ENCODE measurements around the gene RAP2A.
A peak's percentile ranks its signal among the peaks of the same experiment; 100 is the strongest.

The RAP2A gene

DNA sequence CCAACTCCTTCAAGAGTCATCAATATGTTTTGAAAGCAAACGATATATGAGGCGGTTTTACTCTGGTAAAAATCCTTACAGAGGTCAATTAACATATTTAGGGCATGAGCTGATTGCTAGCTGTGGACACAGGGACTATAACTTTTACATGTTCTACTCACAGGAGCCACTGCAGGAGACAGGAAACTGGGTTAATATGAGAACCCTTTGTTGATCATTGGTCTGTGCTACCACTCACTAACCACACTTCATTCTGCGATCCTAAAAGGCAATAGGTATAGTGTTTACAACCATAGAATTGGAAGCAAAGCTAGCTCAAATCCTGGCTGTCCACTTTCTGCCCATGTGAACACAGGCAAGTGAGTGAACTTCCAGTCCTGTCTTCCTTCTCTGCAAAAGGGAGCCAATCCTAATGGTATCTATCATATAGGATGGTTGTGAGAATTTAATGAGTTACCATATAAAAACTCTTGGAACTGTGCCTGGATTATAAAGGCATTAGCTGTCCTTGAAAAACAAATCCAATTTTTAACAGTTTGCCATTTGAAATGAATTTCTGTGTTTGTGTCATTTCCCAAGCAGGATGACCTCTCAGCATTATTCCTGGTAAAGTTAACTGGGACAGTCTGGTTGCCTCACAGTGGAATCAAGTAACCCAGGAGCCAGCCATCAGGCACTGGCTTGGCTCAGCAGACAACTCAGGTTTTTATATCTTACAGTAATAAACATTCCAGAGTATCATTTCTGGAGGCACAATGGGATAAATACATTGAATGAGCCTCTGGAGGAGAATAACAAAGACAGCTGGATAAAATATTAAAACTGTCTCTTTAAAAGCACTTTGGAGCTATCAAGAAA is 29.8 kb upstream of the RAP2A start:
- no peak overlapping the region for H3K27ac Mint-ChIP-seq
- H3K36me3 Mint-ChIP-seq (ENCODE audit: low read depth): no peaks in the 10 kb centered on the region
- H3K4me1 Mint-ChIP-seq (ENCODE audit: low read depth): no peaks in the 10 kb centered on the region
- peaks cover 13% of the 10 kb centered on the region for H3K9me3 Mint-ChIP-seq
- no peak overlapping the region for H3K4me3 Mint-ChIP-seq
- H3K27me3 Mint-ChIP-seq: peaks cover 14% of the 10 kb centered on the region

DNA sequence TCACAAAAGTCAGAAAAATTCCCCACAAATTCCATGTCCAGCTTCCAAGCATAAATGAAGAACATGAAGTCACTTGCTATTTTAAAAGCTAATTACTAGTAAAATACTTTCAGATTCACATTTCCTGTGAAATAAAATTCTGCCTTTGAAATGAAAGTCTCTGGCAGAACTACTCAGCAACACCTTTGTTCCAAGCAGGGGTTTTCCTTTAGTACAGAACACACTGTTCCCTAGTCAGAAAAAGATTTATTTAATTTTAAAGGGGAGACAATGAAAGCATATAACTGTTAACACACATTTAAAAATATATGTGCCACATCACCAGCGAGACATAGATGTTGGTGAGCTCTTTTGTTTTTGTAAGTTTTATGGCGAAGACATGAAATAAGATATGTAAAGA is 26.4 kb upstream of the RAP2A start:
- Mint-ChIP-seq H3K4me3 (no peak overlapping the region), H3K9me3 (peaks cover 3% of the 10 kb centered on the region), H3K4me1 (ENCODE audit: low read depth) (no peaks in the 10 kb centered on the region), H3K27ac (no peak overlapping the region), H3K36me3 (ENCODE audit: low read depth) (no peaks in the 10 kb centered on the region), H3K27me3 (peaks cover 14% of the 10 kb centered on the region)

- H3K9me3 Mint-ChIP-seq: peaks cover 3% of the 10 kb centered on the region
- H3K4me1 Mint-ChIP-seq (ENCODE audit: low read depth): no peaks in the 10 kb centered on the region
- no peak overlapping the region for H3K27ac Mint-ChIP-seq
- H3K27me3 Mint-ChIP-seq: peaks cover 8% of the 10 kb centered on the region
- H3K4me3 Mint-ChIP-seq: no peak overlapping the region
- H3K36me3 Mint-ChIP-seq (ENCODE audit: low read depth): no peaks in the 10 kb centered on the region
Observed at GRCh38 chr13:97408938-97409337, 25.0 kb upstream of the RAP2A start.

- H3K4me1 Mint-ChIP-seq (ENCODE audit: low read depth): no peaks in the 10 kb centered on the region
- no peaks in the 10 kb centered on the region for H3K36me3 Mint-ChIP-seq (ENCODE audit: low read depth)
- H3K4me3 Mint-ChIP-seq: no peak overlapping the region
- peaks cover 13% of the 10 kb centered on the region for H3K27me3 Mint-ChIP-seq
- no peak overlapping the region for H3K27ac Mint-ChIP-seq
- peaks cover 3% of the 10 kb centered on the region for H3K9me3 Mint-ChIP-seq
Observed at GRCh38 chr13:97411984-97412383, 22.0 kb upstream of the RAP2A start.

- H3K27ac Mint-ChIP-seq: no peak overlapping the region
- no peak overlapping the region for H3K4me3 Mint-ChIP-seq
- H3K4me1 Mint-ChIP-seq (ENCODE audit: low read depth): no peaks in the 10 kb centered on the region
- peaks cover 12% of the 10 kb centered on the region for H3K27me3 Mint-ChIP-seq
- H3K36me3 Mint-ChIP-seq (ENCODE audit: low read depth): no peaks in the 10 kb centered on the region
- H3K9me3 Mint-ChIP-seq: peaks cover 3% of the 10 kb centered on the region
Observed at GRCh38 chr13:97413694-97414093, 20.3 kb upstream of the RAP2A start.

- no peak overlapping the region for H3K27ac Mint-ChIP-seq
- no peaks in the 10 kb centered on the region for H3K9me3 Mint-ChIP-seq
- no peaks in the 10 kb centered on the region for H3K36me3 Mint-ChIP-seq (ENCODE audit: low read depth)
- no peak overlapping the region for H3K4me3 Mint-ChIP-seq
- H3K27me3 Mint-ChIP-seq: peaks cover 8% of the 10 kb centered on the region
- H3K4me1 Mint-ChIP-seq (ENCODE audit: low read depth): no peaks in the 10 kb centered on the region
Observed at GRCh38 chr13:97414392-97414791, 19.6 kb upstream of the RAP2A start.

DNA sequence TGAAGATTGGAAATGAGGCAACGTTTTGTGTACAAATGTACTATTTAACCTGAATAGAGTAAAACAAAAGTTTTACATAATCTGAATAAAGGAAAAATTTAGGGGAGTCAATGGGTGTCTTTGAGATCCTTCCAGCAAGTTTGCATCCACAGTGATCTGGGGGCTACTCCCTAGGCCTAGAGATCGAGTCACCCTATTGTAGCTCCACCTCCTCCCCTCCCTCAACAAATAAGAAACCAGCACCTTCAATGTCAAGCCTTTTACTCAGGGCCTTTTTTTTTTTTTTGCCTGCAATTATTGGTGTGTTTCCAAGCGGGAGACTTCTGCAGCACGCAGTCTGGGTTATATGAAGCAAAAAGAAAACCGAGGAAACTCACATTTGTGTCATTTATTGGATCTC is 16.3 kb upstream of the RAP2A start:
- H3K9me3 Mint-ChIP-seq: no peaks in the 10 kb centered on the region
- no peaks in the 10 kb centered on the region for H3K36me3 Mint-ChIP-seq (ENCODE audit: low read depth)
- H3K4me1 Mint-ChIP-seq (ENCODE audit: low read depth): no peaks in the 10 kb centered on the region
- H3K27ac Mint-ChIP-seq: no peak overlapping the region
- peaks cover 11% of the 10 kb centered on the region for H3K27me3 Mint-ChIP-seq
- no peak overlapping the region for H3K4me3 Mint-ChIP-seq

- no peak overlapping the region for H3K27ac Mint-ChIP-seq
- H3K9me3 Mint-ChIP-seq: no peaks in the 10 kb centered on the region
- H3K27me3 Mint-ChIP-seq: peaks cover 18% of the 10 kb centered on the region
- no peaks in the 10 kb centered on the region for H3K4me1 Mint-ChIP-seq (ENCODE audit: low read depth)
- H3K4me3 Mint-ChIP-seq: no peak overlapping the region
- H3K36me3 Mint-ChIP-seq (ENCODE audit: low read depth): no peaks in the 10 kb centered on the region
Observed at GRCh38 chr13:97422118-97423054, 11.6 kb upstream of the RAP2A start.

DNA sequence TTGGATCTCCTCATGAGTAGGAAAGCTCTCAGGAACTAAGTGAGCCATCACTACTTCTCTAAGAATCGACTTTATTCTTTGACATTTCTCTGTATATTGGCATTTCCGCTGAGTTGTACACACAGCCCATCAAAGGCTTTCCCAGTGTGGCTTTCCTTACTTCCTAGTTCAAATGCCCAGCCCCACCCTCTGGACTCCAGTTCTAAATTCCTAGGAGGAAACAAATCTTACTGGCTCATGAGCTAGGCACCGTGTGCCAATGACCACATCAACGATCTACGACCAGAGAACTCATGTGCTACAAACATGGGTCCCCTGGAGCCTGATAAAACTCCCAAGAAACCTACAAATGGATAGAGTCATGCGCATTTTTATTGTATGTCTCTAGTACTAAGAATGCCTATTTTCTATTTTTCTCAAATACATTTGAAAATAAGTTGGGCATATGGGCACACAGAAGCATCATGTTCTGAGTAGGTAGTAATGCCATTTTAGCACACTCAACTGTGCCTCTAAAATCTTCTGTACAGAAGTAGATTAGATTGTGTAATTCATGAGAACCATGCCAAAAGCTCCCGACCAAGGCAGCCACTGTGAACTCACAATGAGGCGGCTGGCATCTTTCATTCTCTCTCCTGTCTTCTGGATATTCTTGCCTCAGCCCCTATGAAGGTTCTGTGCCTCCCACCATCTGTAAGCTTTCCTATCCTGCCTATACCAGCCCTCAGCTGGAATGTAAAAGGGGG is 10.5 kb upstream of the RAP2A start:
- Mint-ChIP-seq H3K27ac (no peak overlapping the region), H3K4me3 (no peak overlapping the region), H3K36me3 (ENCODE audit: low read depth) (no peaks in the 10 kb centered on the region), H3K9me3 (no peaks in the 10 kb centered on the region), H3K27me3 (peaks cover 18% of the 10 kb centered on the region), H3K4me1 (ENCODE audit: low read depth) (no peaks in the 10 kb centered on the region)

DNA sequence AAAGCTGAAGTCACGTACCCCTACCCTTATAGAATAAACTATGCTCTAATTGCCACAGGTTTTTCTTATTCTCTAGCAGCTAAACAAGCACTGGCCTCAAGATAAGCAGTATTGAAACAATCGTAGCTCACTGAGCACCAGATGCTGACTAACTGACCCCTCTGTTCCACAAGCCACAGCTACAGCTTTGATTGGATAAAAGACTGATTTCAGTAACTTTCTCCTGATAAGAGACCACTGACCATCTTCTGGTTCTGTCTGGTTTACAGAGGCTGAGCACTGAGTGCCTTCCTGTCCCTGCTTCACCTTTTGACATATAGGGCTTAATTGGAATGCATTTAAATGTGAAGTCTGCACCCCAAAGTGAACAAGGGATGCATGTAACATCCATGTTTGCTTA is 8.4 kb upstream of the RAP2A start:
- no peak overlapping the region for H3K27ac Mint-ChIP-seq
- no peaks in the 10 kb centered on the region for H3K4me1 Mint-ChIP-seq (ENCODE audit: low read depth)
- H3K9me3 Mint-ChIP-seq: no peaks in the 10 kb centered on the region
- peaks cover 22% of the 10 kb centered on the region for H3K27me3 Mint-ChIP-seq
- H3K36me3 Mint-ChIP-seq (ENCODE audit: low read depth): no peaks in the 10 kb centered on the region
- no peak overlapping the region for H3K4me3 Mint-ChIP-seq

DNA sequence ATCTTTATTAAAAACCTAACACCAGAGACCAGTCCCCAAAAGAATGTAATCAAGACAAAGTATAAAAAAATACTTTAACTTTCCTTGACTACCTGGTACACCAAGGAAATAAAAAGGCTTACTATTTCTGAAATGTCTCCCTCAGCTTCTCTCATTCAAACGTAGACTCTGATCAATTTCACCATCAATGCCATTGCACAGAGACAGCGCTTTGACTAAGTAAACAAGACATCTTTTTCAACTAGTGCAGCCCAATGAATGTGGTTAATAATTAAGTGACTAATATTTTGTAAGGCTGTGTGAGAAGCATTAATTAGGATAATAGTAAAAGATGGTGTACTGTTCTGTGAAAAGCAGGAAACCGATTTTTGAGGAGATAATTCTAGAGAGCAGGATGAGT is 7.3 kb upstream of the RAP2A start:
- H3K36me3 Mint-ChIP-seq (ENCODE audit: low read depth): no peaks in the 10 kb centered on the region
- H3K27me3 Mint-ChIP-seq: peaks cover 19% of the 10 kb centered on the region
- H3K4me3 Mint-ChIP-seq: no peak overlapping the region
- H3K9me3 Mint-ChIP-seq: no peaks in the 10 kb centered on the region
- no peaks in the 10 kb centered on the region for H3K4me1 Mint-ChIP-seq (ENCODE audit: low read depth)
- H3K27ac Mint-ChIP-seq: no peak overlapping the region

DNA sequence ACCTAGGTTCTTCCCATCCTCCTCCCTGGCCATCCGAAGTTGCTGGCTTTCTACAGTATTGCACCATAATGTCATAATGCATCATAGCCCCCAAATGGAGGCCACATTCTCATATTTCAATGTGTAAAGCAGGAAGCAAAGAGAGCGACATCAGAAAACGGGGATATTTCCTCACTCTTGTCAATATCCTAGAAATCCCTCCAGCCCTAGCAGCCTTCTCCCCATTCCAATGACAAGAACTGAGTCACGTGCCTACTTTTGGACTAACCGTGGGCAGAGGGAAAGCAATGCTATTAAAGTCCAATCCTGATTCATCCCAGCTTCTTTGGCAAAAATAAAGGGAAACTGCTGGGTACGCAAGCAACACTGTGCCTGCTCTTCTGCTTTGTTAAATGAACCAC is 4.3 kb upstream of the RAP2A start:
- H3K4me3 Mint-ChIP-seq: no peak overlapping the region
- H3K9me3 Mint-ChIP-seq: no peaks in the 10 kb centered on the region
- H3K27ac Mint-ChIP-seq: no peak overlapping the region
- H3K36me3 Mint-ChIP-seq (ENCODE audit: low read depth): no peaks in the 10 kb centered on the region
- peaks cover 12% of the 10 kb centered on the region for H3K27me3 Mint-ChIP-seq
- peaks cover 12% of the 10 kb centered on the region for H3K4me1 Mint-ChIP-seq (ENCODE audit: low read depth)

DNA sequence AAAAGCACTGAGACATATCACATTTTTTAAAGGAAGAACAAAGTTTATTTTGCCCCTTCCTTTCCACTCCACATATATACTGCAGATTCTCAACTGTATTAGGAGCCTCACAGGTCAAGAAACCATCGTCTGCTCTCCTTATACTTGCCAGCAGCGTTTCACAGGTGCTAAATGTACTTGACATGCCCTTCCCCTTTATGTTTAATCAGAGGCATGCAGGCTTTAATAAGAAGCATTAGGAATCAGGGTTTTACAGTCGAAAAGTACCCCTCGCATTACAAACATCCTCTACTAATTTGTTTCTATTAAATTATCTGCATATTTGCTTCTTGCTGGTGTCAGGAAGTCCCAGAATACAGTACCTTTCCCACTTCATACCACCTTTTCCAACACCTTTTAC is 3.7 kb upstream of the RAP2A start:
- no peaks in the 10 kb centered on the region for H3K9me3 Mint-ChIP-seq
- peaks cover 18% of the 10 kb centered on the region for H3K4me1 Mint-ChIP-seq (ENCODE audit: low read depth)

DNA sequence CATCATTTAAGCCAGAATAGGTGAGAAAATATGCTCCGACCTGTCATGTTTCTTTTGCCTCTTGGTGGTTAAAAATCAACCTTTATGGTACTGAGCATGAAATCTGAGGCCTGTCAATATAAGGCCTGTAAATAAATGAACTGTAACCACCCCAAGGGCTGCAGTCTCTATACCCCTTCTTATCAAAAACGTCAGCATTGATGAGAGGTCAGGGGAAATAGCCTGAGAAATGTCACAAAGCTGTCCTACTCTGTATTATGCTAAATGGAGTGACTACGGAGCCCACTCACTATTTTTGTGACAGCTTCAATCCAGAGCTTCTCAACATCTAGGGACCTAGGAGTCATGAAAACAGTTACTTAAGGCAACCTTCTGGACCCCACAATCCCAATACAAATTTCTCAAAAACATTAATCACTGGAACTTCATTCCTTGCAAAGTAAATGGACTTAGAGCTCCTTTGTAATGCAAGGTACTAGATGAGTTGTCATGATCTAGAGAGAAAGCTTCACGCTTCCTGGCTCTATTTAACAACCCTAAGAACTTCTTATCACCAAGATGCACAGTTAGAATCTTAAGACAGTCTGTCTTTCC is 2.7 kb upstream of the RAP2A start:
- peaks cover 4% of the 10 kb centered on the region for H3K27me3 Mint-ChIP-seq
- H3K4me1 Mint-ChIP-seq (ENCODE audit: low read depth): peaks cover 27% of the 10 kb centered on the region
- H3K9me3 Mint-ChIP-seq: no peaks in the 10 kb centered on the region
- no peak overlapping the region for H3K27ac Mint-ChIP-seq
- H3K4me3 Mint-ChIP-seq: peak overlapping the region; percentile 38
- no peaks in the 10 kb centered on the region for H3K36me3 Mint-ChIP-seq (ENCODE audit: low read depth)

More for the DNA sequence above, 3.7 kb upstream of the RAP2A start:
- H3K27ac Mint-ChIP-seq: no peak overlapping the region
- H3K4me3 Mint-ChIP-seq: no peak overlapping the region
- no peaks in the 10 kb centered on the region for H3K36me3 Mint-ChIP-seq (ENCODE audit: low read depth)
- H3K27me3 Mint-ChIP-seq: peaks cover 8% of the 10 kb centered on the region
